Hepatocyte (in vitro differentiated cells): ENCODE measurements around the gene ITPR1. TPM values are rescaled to one million over a fixed set of nuclear protein-coding genes. Genes with fewer than 3 reads are reported as not detected.

Experiments used
- DNase-seq: peaks from one replicate; pipeline ENCODE4 v3.0.0-alpha.2; 2016; ENCODE audit warnings: low spot score
- H2AFZ ChIP-seq: fragments of 200-600 bp; sonication (generic); 2 replicates; pipeline ENCODE4 v1.6.0; 2016; ENCODE audit warnings: antibody characterized with exemption, mild to moderate bottlenecking
- H3K27ac ChIP-seq: fragments of 200-600 bp; sonication (generic); 2 replicates; pipeline ENCODE4 v1.5.1; 2016; ENCODE audit warnings: mild to moderate bottlenecking
- H3K27me3 ChIP-seq: fragments of 200-600 bp; sonication (generic); 2 replicates; pipeline ENCODE4 v1.6.1; 2016
- H3K36me3 ChIP-seq: fragments of 200-600 bp; sonication (generic); replicated peaks from 2 replicates; pipeline ENCODE4 v1.5.1; 2016; ENCODE audit warnings: low read depth; ENCODE audit not compliant: insufficient read depth
- H3K4me1 ChIP-seq: fragments of 200-600 bp; sonication (generic); 2 replicates; pipeline ENCODE4 v1.5.1; 2016; ENCODE audit warnings: mild to moderate bottlenecking, moderate library complexity; ENCODE audit not compliant: insufficient read depth
- H3K4me2 ChIP-seq: fragments of 200-600 bp; sonication (generic); 2 replicates; pipeline ENCODE4 v1.6.0; 2016
- H3K4me3 ChIP-seq: fragments of 200-600 bp; sonication (generic); 2 replicates; pipeline ENCODE4 v1.5.1; 2016; ENCODE audit warnings: mild to moderate bottlenecking
- H3K79me2 ChIP-seq: fragments of 200-600 bp; sonication (generic); 2 replicates; pipeline ENCODE4 v1.6.0; 2017; ENCODE audit warnings: mild to moderate bottlenecking
- H3K9me2 ChIP-seq: fragments of 200-600 bp; sonication (generic); replicated peaks from 2 replicates; pipeline ENCODE4 v1.6.0; 2017; ENCODE audit warnings: mild to moderate bottlenecking; ENCODE audit not compliant: insufficient read depth
- H3K9me3 ChIP-seq: fragments of 200-600 bp; sonication (generic); 2 replicates; pipeline ENCODE4 v1.5.1; 2016; ENCODE audit warnings: low read depth, mild to moderate bottlenecking
- H4K20me1 ChIP-seq: fragments of 200-600 bp; sonication (generic); 2 replicates; pipeline ENCODE4 v1.6.0; 2016; ENCODE audit warnings: mild to moderate bottlenecking; ENCODE audit not compliant: insufficient read depth, poor library complexity, severe bottlenecking
- CTCF ChIP-seq: fragments of 200-600 bp; sonication (generic); IDR thresholded peaks from 2 replicates; pipeline ENCODE4 v1.5.1; 2016; ENCODE audit warnings: antibody characterized with exemption, mild to moderate bottlenecking; ENCODE audit not compliant: poor library complexity
- EZH2 ChIP-seq: fragments of 200-600 bp; sonication (generic); IDR thresholded peaks from 2 replicates; pipeline ENCODE4 v1.6.1; 2016; ENCODE audit warnings: antibody characterized with exemption, mild to moderate bottlenecking, borderline replicate concordance
- EZH2phosphoT487 ChIP-seq: fragments of 200-600 bp; sonication (generic); IDR thresholded peaks from one replicate; pipeline ENCODE4 v1.6.1; 2018; ENCODE audit warnings: antibody characterized with exemption, mild to moderate bottlenecking, low read depth, moderate library complexity; ENCODE audit not compliant: unreplicated experiment, severe bottlenecking
- WGBS: methylation state at CpG from one replicate; pipeline ENCODE4 v1.1.6; 2016; ENCODE audit warnings: low lambda C conversion rate; ENCODE audit errors: missing lambda C conversion rate; 5-methylcytosine and 5-hydroxymethylcytosine counted together
- polyA plus RNA-seq: library from polyadenylated mRNA; unstranded; fragments of >200 nt; fragmentation: Nextera tagmentation; extraction: Ambion mirVana; gene quantifications from 2 replicates; pipeline ENCODE4 v1.2.1, GENCODE V29; 2016
- total RNA-seq: library from RNA; depleted of rRNA; stranded (reverse); fragments of >200 nt; gene quantifications from 2 replicates; pipeline ENCODE4 v1.2.3, GENCODE V29; 2014

ITPR1 gene
- total and polyA plus RNA-seq, 2 experiments from 2014 or later, result 46.8 to 90.8 TPM

DNA sequence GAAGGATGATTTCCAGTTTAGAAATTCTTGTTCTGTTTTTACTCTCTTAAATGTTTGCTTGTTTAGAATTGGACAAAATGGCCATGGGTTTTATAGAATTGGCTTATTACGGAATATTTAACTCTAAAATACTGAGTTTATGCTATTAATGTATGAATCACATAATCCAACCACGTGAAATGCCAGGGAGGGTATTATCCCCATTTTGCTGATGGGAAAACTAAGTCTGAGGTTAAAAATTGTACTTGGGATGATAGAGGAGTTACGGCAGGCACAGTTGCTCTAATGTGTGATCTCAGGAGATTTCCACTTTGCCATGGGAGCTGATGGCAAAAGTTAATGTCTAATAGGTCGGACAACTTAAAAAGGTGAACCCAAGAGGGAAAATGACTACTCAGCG, 194.4 kb downstream of the ITPR1 start:
- TF ChIP-seq EZH2phosphoT487 (no peak), CTCF (no peak), EZH2 (no peak)
- no peaks in the 10 kb centered on the region for H3K36me3 ChIP-seq
- 93% methylated on average over 5 of the region's 5 CpGs for WGBS
- H3K9me3 ChIP-seq, result peaks cover 13% of the 10 kb centered on the region
- no peak overlapping the region for H2AFZ ChIP-seq
- no peaks in the 10 kb centered on the region for H4K20me1 ChIP-seq
- peak overlapping the region; percentile 73 for H3K27ac ChIP-seq
- no peaks in the 10 kb centered on the region for H3K9me2 ChIP-seq
- no peaks in the 10 kb centered on the region for H3K27me3 ChIP-seq
- no peaks in the 10 kb centered on the region for H3K79me2 ChIP-seq
- no peak overlapping the region for H3K4me3 ChIP-seq
- peaks cover 12% of the 10 kb centered on the region for H3K4me1 ChIP-seq
- no peak for DNase-seq
- no peak overlapping the region for H3K4me2 ChIP-seq

- TF ChIP-seq CTCF (no peak), EZH2 (no peak), EZH2phosphoT487 (no peak)
- Histone ChIP-seq H3K4me1 (peaks cover 12% of the 10 kb centered on the region), H3K79me2 (no peaks in the 10 kb centered on the region), H4K20me1 (no peaks in the 10 kb centered on the region), H2AFZ (no peak overlapping the region), H3K9me3 (peaks cover 13% of the 10 kb centered on the region), H3K9me2 (no peaks in the 10 kb centered on the region), H3K4me2 (no peak overlapping the region), H3K4me3 (no peak overlapping the region), H3K27ac (peak overlapping the region; percentile 73), H3K27me3 (no peaks in the 10 kb centered on the region), H3K36me3 (no peaks in the 10 kb centered on the region)
- 64% methylated on average over 4 of the region's 4 CpGs for WGBS
- peak; percentile 35 for DNase-seq
These were observed 195.3 kb downstream of the ITPR1 start for GRCh38 chr3:4688411-4688810.

GRCh38 chr3:4689021-4689420, 195.9 kb downstream of the ITPR1 start:
- H4K20me1 ChIP-seq, result no peaks in the 10 kb centered on the region
- peaks cover 12% of the 10 kb centered on the region for H3K4me1 ChIP-seq
- no peak overlapping the region for H3K4me2 ChIP-seq
- no peak overlapping the region for H3K27ac ChIP-seq
- no peak overlapping the region for H3K4me3 ChIP-seq
- no peak for DNase-seq
- H2AFZ ChIP-seq, result no peak overlapping the region
- H3K79me2 ChIP-seq, result no peaks in the 10 kb centered on the region
- H3K36me3 ChIP-seq, result no peaks in the 10 kb centered on the region
- no peak for TF ChIP-seq EZH2
- no peak for TF ChIP-seq EZH2phosphoT487
- TF ChIP-seq CTCF, result no peak
- H3K9me2 ChIP-seq, result no peaks in the 10 kb centered on the region
- H3K9me3 ChIP-seq, result peaks cover 13% of the 10 kb centered on the region
- no peaks in the 10 kb centered on the region for H3K27me3 ChIP-seq

DNA sequence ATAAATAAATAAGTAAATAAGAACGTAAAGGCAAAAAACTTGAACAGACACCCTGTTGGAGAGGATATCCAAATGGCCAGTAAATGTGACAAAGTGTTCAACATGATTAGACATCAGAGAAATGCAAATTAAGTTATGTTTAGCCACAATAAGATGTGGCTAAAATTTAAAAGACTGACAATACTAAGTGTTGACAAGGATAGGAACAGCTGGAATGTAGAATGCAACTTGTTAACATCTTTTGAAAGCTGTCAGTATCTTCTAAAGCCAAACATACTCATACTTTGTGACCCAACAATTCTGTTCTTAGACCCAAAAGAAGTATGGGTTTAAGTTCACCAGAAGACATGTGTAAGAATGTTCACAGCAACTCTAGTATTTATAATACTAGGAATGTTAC, 197.1 kb downstream of the ITPR1 start:
- H3K9me3 ChIP-seq, result peaks cover 13% of the 10 kb centered on the region
- no peaks in the 10 kb centered on the region for H3K27me3 ChIP-seq
- DNase-seq, result no peak
- WGBS, result 100% methylated on average over 1 of the region's 1 CpG
- H3K9me2 ChIP-seq, result no peaks in the 10 kb centered on the region
- H3K4me3 ChIP-seq, result no peak overlapping the region
- no peak overlapping the region for H2AFZ ChIP-seq
- peaks cover 12% of the 10 kb centered on the region for H3K4me1 ChIP-seq
- H3K36me3 ChIP-seq, result no peaks in the 10 kb centered on the region
- no peak overlapping the region for H3K27ac ChIP-seq
- H3K4me2 ChIP-seq, result no peak overlapping the region
- no peak for TF ChIP-seq EZH2
- TF ChIP-seq CTCF, result no peak
- TF ChIP-seq EZH2phosphoT487, result no peak
- H3K79me2 ChIP-seq, result no peaks in the 10 kb centered on the region
- H4K20me1 ChIP-seq, result no peaks in the 10 kb centered on the region
